Neural progenitor cell (in vitro differentiated cells): ENCODE results near the gene MPRIP. TPM values are rescaled to one million over a fixed set of nuclear protein-coding genes. Genes with fewer than 3 reads are reported as not detected.

Experiments used
- DNase-seq: peaks from one replicate; pipeline ENCODE4 v3.0.0-alpha.2; 2016; ENCODE audit warnings: low spot score
- H2AFZ ChIP-seq: fragments of 200-600 bp; sonication (generic); replicated peaks from 2 replicates; pipeline ENCODE4 v1.6.1; 2016; ENCODE audit warnings: antibody characterized with exemption
- H3F3A ChIP-seq: fragments of 200-600 bp; sonication (generic); 2 replicates; pipeline ENCODE4 v1.6.1; 2016; ENCODE audit warnings: antibody characterized with exemption, low read depth
- H3K27ac ChIP-seq: fragments of 200-600 bp; sonication (generic); 2 replicates; pipeline ENCODE4 v1.5.1; 2016; ENCODE audit warnings: mild to moderate bottlenecking
- H3K27me3 ChIP-seq: fragments of 200-600 bp; sonication (generic); 2 replicates; pipeline ENCODE4 v1.6.1; 2016; ENCODE audit warnings: mild to moderate bottlenecking, moderate library complexity
- H3K36me3 ChIP-seq: fragments of 200-600 bp; sonication (generic); 2 replicates; pipeline ENCODE4 v1.5.1; 2016
- H3K4me1 ChIP-seq: fragments of 200-600 bp; sonication (generic); 2 replicates; pipeline ENCODE4 v1.6.1; 2016; ENCODE audit warnings: mixed run types
- H3K4me2 ChIP-seq: fragments of 200-600 bp; sonication (generic); 2 replicates; pipeline ENCODE4 v1.6.1; 2016
- H3K4me3 ChIP-seq: fragments of 200-600 bp; sonication (generic); 2 replicates; pipeline ENCODE4 v1.5.1; 2016
- H3K79me2 ChIP-seq: fragments of 200-600 bp; sonication (generic); 2 replicates; pipeline ENCODE4 v1.6.1; 2016; ENCODE audit warnings: low read depth
- H3K9ac ChIP-seq: fragments of 200-600 bp; sonication (generic); 2 replicates; pipeline ENCODE4 v1.6.1; 2016
- H3K9me3 ChIP-seq: fragments of 200-600 bp; sonication (generic); 2 replicates; pipeline ENCODE4 v1.5.1; 2016; ENCODE audit warnings: low read depth
- H4K20me1 ChIP-seq: fragments of 200-600 bp; sonication (generic); 2 replicates; pipeline ENCODE4 v1.6.1; 2016; ENCODE audit warnings: low read depth
- H3K27ac Mint-ChIP-seq: 3 replicates; pipeline ENCODE4 v1.8.0; 2021; ENCODE audit warnings: mixed read lengths
- H3K27me3 Mint-ChIP-seq: 2 replicates; pipeline ENCODE4 v1.8.0; 2022; ENCODE audit warnings: low read depth, mild to moderate bottlenecking, inconsistent platforms, moderate library complexity, mixed read lengths; ENCODE audit not compliant: insufficient read depth
- H3K36me3 Mint-ChIP-seq: 3 replicates; pipeline ENCODE4 v1.8.0; 2021; ENCODE audit warnings: mixed read lengths
- H3K4me1 Mint-ChIP-seq: 3 replicates; pipeline ENCODE4 v1.8.0; 2021; ENCODE audit warnings: mixed read lengths
- H3K4me3 Mint-ChIP-seq: 3 replicates; pipeline ENCODE4 v1.8.0; 2021; ENCODE audit warnings: mild to moderate bottlenecking, moderate library complexity, mixed read lengths
- H3K9me3 Mint-ChIP-seq: 3 replicates; pipeline ENCODE4 v1.8.0; 2020; ENCODE audit warnings: mixed read lengths
- CTCF ChIP-seq: fragments of 200-600 bp; sonication (generic); IDR thresholded peaks from 2 replicates; pipeline ENCODE4 v1.5.1; 2017; ENCODE audit warnings: antibody characterized with exemption, mild to moderate bottlenecking
- EZH2 ChIP-seq: fragments of 200-600 bp; sonication (generic); IDR thresholded peaks from 2 replicates; pipeline ENCODE4 v1.6.1; 2017; ENCODE audit warnings: antibody characterized with exemption, mild to moderate bottlenecking, moderate library complexity
- EZH2phosphoT487 ChIP-seq: fragments of 200-600 bp; sonication (generic); IDR thresholded peaks from 2 replicates; pipeline ENCODE4 v1.6.1; 2017; ENCODE audit warnings: antibody characterized with exemption
- total RNA-seq: library from RNA; depleted of rRNA; stranded (reverse); fragments of >200 nt; gene quantifications from 2 replicates; pipeline ENCODE4 v1.2.3, GENCODE V29; 2015; ENCODE audit warnings: low replicate concordance

The MPRIP gene
- total RNA-seq, 1 donor from 2014 or later, result 42.1 TPM

GRCh38 chr17:17177176-17177575 lies 134.9 kb downstream of the MPRIP start:
- no peaks in the 10 kb centered on the region for H3K36me3 ChIP-seq

GRCh38 chr17:17179371-17179827 lies 137.1 kb downstream of the MPRIP start:
- Histone ChIP-seq H3K27me3 (no peaks in the 10 kb centered on the region), H3K27ac (no peak overlapping the region), H3K9me3 (no peaks in the 10 kb centered on the region), H3F3A (no peaks in the 10 kb centered on the region), H2AFZ (no peak overlapping the region), H3K4me2 (no peak overlapping the region), H4K20me1 (no peaks in the 10 kb centered on the region), H3K9ac (no peak overlapping the region), H3K79me2 (no peaks in the 10 kb centered on the region), H3K36me3 (no peaks in the 10 kb centered on the region), H3K4me1 (no peaks in the 10 kb centered on the region), H3K4me3 (no peak overlapping the region)
- Mint-ChIP-seq H3K27ac (no peak overlapping the region), H3K36me3 (peaks cover 26% of the 10 kb centered on the region), H3K4me1 (no peaks in the 10 kb centered on the region), H3K27me3 (peaks cover under 1% of the 10 kb centered on the region), H3K9me3 (no peaks in the 10 kb centered on the region), H3K4me3 (no peak overlapping the region)
- TF ChIP-seq EZH2 (no peak), CTCF (no peak)
- DNase-seq, result no peak

More at GRCh38 chr17:17177176-17177575, 134.9 kb downstream of the MPRIP start:
- no peak overlapping the region for H3K27ac Mint-ChIP-seq
- no peaks in the 10 kb centered on the region for H4K20me1 ChIP-seq
- no peaks in the 10 kb centered on the region for H3K9me3 ChIP-seq
- TF ChIP-seq EZH2phosphoT487 (no peak), EZH2 (no peak), CTCF (no peak)
- H3F3A ChIP-seq, result no peaks in the 10 kb centered on the region
- H3K4me2 ChIP-seq, result no peak overlapping the region
- no peak for DNase-seq
- H3K27ac ChIP-seq, result no peak overlapping the region
- peaks cover 3% of the 10 kb centered on the region for H3K27me3 Mint-ChIP-seq
- H3K4me3 ChIP-seq, result no peak overlapping the region
- H2AFZ ChIP-seq, result no peak overlapping the region
- no peaks in the 10 kb centered on the region for H3K79me2 ChIP-seq
- no peaks in the 10 kb centered on the region for H3K9me3 Mint-ChIP-seq
- H3K36me3 Mint-ChIP-seq, result peaks cover 31% of the 10 kb centered on the region
- H3K9ac ChIP-seq, result no peak overlapping the region
- H3K4me1 ChIP-seq, result no peaks in the 10 kb centered on the region
- no peaks in the 10 kb centered on the region for H3K4me1 Mint-ChIP-seq
- H3K4me3 Mint-ChIP-seq, result no peak overlapping the region
- no peaks in the 10 kb centered on the region for H3K27me3 ChIP-seq

- H3K9me3 Mint-ChIP-seq, result no peaks in the 10 kb centered on the region
- TF ChIP-seq EZH2, result no peak
- TF ChIP-seq CTCF, result no peak
- no peak for TF ChIP-seq EZH2phosphoT487
- Histone ChIP-seq H4K20me1 (no peaks in the 10 kb centered on the region), H3K4me1 (no peaks in the 10 kb centered on the region), H3K79me2 (no peaks in the 10 kb centered on the region), H3K4me2 (no peak overlapping the region), H3K27ac (no peak overlapping the region), H3K27me3 (no peaks in the 10 kb centered on the region), H3K9ac (no peak overlapping the region), H3K36me3 (no peaks in the 10 kb centered on the region), H3K4me3 (no peak overlapping the region), H3K9me3 (no peaks in the 10 kb centered on the region), H2AFZ (no peak overlapping the region), H3F3A (no peaks in the 10 kb centered on the region)
- H3K27me3 Mint-ChIP-seq, result no peaks in the 10 kb centered on the region
- no peak overlapping the region for H3K27ac Mint-ChIP-seq
- H3K36me3 Mint-ChIP-seq, result peaks cover 23% of the 10 kb centered on the region
- H3K4me1 Mint-ChIP-seq, result no peaks in the 10 kb centered on the region
- no peak for DNase-seq
- no peak overlapping the region for H3K4me3 Mint-ChIP-seq
Observed at GRCh38 chr17:17180141-17180603, 137.9 kb downstream of the MPRIP start.
